DND-41 (cell line): Measurements from ENCODE around the gene KRTAP12-1.

Experiments
- CTCF ChIP-seq: IDR thresholded peaks from 2 replicates; pipeline ENCODE4 v1.5.1; 2012; ENCODE audit warnings: borderline replicate concordance, low read length, moderate library complexity, mild to moderate bottlenecking; ENCODE audit not compliant: poor library complexity, severe bottlenecking; ENCODE audit errors: extremely low read depth
- EZH2 ChIP-seq: IDR thresholded peaks from 3 replicates; pipeline ENCODE4 v1.6.1; 2012; ENCODE audit warnings: borderline replicate concordance, low read depth, mild to moderate bottlenecking, moderate library complexity, low read length, inconsistent platforms; ENCODE audit not compliant: severe bottlenecking

- no peak for TF ChIP-seq CTCF
- no peak for TF ChIP-seq EZH2
Measured at GRCh38 chr21:44729336-44730027, 47.5 kb upstream of the KRTAP12-1 start.
